Amniotic stem cell (primary cell): ENCODE measurements around the gene ZNF618.

Experiments used
- DNase-seq: peaks from one replicate; lab custom pipeline; 2025; lab: John Stamatoyannopoulos, UW

Gene ZNF618

GRCh38 chr9:113882636-113883164, 6.6 kb downstream of the ZNF618 start:
- DNase-seq, result no peak

GRCh38 chr9:113885183-113886025, 9.3 kb downstream of the ZNF618 start:
- DNase-seq, result no peak

- DNase-seq, result no peak
These were observed 9.9 kb downstream of the ZNF618 start for GRCh38 chr9:113886026-113886369.

GRCh38 chr9:113886466-113886865, 10.4 kb downstream of the ZNF618 start:
- no peak for DNase-seq

GRCh38 chr9:113886933-113887332, 10.8 kb downstream of the ZNF618 start:
- DNase-seq, result no peak

- no peak for DNase-seq
These were observed 11.3 kb downstream of the ZNF618 start for GRCh38 chr9:113887436-113887835.

- DNase-seq, result no peak
These were observed 12.2 kb downstream of the ZNF618 start for GRCh38 chr9:113888336-113888735.

- DNase-seq, result no peak
These were observed 12.9 kb downstream of the ZNF618 start for GRCh38 chr9:113888976-113889375.

GRCh38 chr9:113890704-113891103, 14.6 kb downstream of the ZNF618 start:
- DNase-seq, result no peak

- DNase-seq, result no peak
These were observed 16.9 kb downstream of the ZNF618 start for GRCh38 chr9:113892861-113893491.

GRCh38 chr9:113894166-113894565, 18.1 kb downstream of the ZNF618 start:
- no peak for DNase-seq

- DNase-seq, result no peak
These were observed 19.4 kb downstream of the ZNF618 start for GRCh38 chr9:113895526-113895925.

- DNase-seq, result no peak
These were observed 20.6 kb downstream of the ZNF618 start for GRCh38 chr9:113896713-113897112.

GRCh38 chr9:113898151-113898550, 22.0 kb downstream of the ZNF618 start:
- no peak for DNase-seq

- DNase-seq, result no peak
These were observed 22.5 kb downstream of the ZNF618 start for GRCh38 chr9:113898596-113898995.

GRCh38 chr9:113899205-113899604, 23.1 kb downstream of the ZNF618 start:
- DNase-seq, result no peak

- no peak for DNase-seq
These were observed 25.1 kb downstream of the ZNF618 start for GRCh38 chr9:113901221-113901688.

- no peak for DNase-seq
These were observed 27.5 kb downstream of the ZNF618 start for GRCh38 chr9:113903514-113904077.

- DNase-seq, result no peak
These were observed 30.5 kb downstream of the ZNF618 start for GRCh38 chr9:113906411-113907110.

GRCh38 chr9:113907282-113907681, 31.2 kb downstream of the ZNF618 start:
- no peak for DNase-seq

- DNase-seq, result no peak
These were observed 33.3 kb downstream of the ZNF618 start for GRCh38 chr9:113909421-113909820.

- DNase-seq, result no peak
These were observed 34.0 kb downstream of the ZNF618 start for GRCh38 chr9:113910036-113910639.
